PFSK-1 (cell line): ENCODE results near the gene ATAD2B.

Source experiments
- FOXP2 ChIP-seq: optimal IDR thresholded peaks from 2 replicates; pipeline ENCODE3; 2011; ENCODE audit warnings: borderline replicate concordance, control low read depth, inconsistent platforms; ENCODE audit not compliant: insufficient read depth; ENCODE audit errors: extremely low read length, extremely low read depth
- POLR2AphosphoS5 ChIP-seq: IDR thresholded peaks from 2 replicates; pipeline ENCODE4 v1.6.1; 2012; ENCODE audit warnings: low read depth, mild to moderate bottlenecking, control low read depth, low read length, moderate library complexity
- REST ChIP-seq, 2 experiments: IDR thresholded peaks; 2 replicates each; pipeline versions ENCODE4 v1.6.1 to v1.8.0; 2011 to 2012; ENCODE audit warnings: low read depth in 2 of 2, low read length in 2 of 2, control low read depth in 1 of 2, inconsistent platforms in 1 of 2, mild to moderate bottlenecking in 1 of 2, moderate library complexity in 1 of 2; ENCODE audit not compliant: insufficient read depth in 1 of 2
- SIN3A ChIP-seq: IDR thresholded peaks from 2 replicates; pipeline ENCODE4 v1.6.1; 2012; ENCODE audit warnings: mild to moderate bottlenecking, low read length, moderate library complexity, borderline replicate concordance; ENCODE audit not compliant: insufficient read depth
- TAF1 ChIP-seq: IDR thresholded peaks from 2 replicates; pipeline ENCODE4 v1.6.1; 2012; ENCODE audit warnings: low read length, control low read depth, borderline replicate concordance; ENCODE audit not compliant: insufficient read depth

ATAD2B gene

GRCh38 chr2:23713351-23713750 lies 213.6 kb downstream of the ATAD2B start:
- TF ChIP-seq FOXP2 (no peak), TAF1 (no peak), POLR2AphosphoS5 (no peak), SIN3A (no peak), REST (IDR thresholded peaks at IDR 0.05; ENCODE audit: insufficient read depth in 1 of 2, low read depth in 2 of 2, low read length in 2 of 2) (no peak)

GRCh38 chr2:23712756-23713151 lies 214.2 kb downstream of the ATAD2B start:
- no peak for TF ChIP-seq FOXP2
- TF ChIP-seq REST (IDR thresholded peaks at IDR 0.05; ENCODE audit: insufficient read depth in 1 of 2, low read depth in 2 of 2, low read length in 2 of 2), result no peak
- TF ChIP-seq POLR2AphosphoS5, result no peak
- no peak for TF ChIP-seq SIN3A
- TF ChIP-seq TAF1, result no peak

DNA sequence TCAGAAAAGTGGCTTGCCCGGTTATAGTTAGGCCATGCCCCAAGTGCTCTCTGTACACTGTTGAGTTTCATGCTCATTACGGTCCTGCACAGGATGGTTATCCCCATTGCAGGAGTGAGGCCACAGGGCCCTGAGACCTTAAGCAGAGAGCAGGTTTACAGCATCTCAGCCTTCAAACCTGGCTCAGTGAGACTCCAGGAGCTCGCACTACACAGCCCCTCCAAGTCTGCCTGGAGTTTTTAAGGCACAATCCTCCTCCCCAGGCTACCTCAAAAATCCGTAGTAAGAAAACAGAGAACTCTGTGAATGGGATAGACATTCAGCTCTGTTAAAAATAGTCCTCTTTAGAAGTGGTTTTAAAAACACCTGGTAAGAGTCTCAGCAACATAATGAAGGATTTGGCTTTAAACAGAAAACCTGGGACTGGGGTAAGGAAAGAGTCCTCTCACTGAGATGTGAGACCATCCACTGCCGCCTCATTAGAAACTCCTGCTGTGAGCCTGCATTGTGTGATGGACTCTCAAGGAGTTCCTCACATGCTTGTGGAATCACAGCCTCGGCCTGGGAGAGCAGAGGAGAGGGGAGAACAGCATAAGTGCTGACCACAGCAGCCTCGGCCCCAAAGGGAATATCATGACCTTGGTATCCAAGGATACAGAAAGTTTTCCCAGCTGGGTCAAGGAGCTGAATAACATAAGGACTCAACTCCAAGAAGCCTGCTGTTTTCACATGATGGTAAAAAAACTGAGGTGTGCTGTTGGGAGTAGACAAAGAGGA lies 214.8 kb downstream of the ATAD2B start:
- TF ChIP-seq FOXP2 (no peak), SIN3A (no peak), POLR2AphosphoS5 (no peak), TAF1 (no peak), REST (IDR thresholded peaks at IDR 0.05; ENCODE audit: insufficient read depth in 1 of 2, low read depth in 2 of 2, low read length in 2 of 2) (no peak)

DNA sequence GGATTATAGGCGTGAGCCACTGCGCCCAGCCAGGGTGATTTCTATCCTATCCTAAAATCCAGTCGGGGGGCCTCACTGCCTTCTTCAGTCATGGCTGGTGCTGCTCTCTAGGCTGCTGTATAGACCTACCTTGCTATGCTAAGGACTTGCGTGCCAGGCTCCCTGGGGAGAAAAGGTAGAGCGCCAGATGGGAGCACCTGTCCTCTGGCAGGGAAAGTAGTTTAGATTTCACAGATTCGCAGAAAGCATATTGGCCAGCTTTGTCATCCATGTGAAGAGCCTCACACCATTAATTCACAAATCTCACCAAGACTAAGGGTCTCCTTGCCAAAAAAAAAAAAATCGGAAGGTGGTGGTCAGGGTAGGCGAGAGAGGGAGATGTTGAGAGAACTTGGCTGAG lies 217.6 kb downstream of the ATAD2B start:
- no peak for TF ChIP-seq POLR2AphosphoS5
- TF ChIP-seq TAF1, result no peak
- TF ChIP-seq REST (IDR thresholded peaks at IDR 0.05; ENCODE audit: insufficient read depth in 1 of 2, low read depth in 2 of 2, low read length in 2 of 2), result no peak
- TF ChIP-seq FOXP2, result no peak
- TF ChIP-seq SIN3A, result no peak
